Effector CD4-positive, alpha-beta T cell (primary cell): ENCODE results near the gene BAIAP3.

ENCODE experiments used
- DNase-seq: peaks from one replicate; pipeline ENCODE4 v3.0.0-alpha.2; 2020

BAIAP3 gene

GRCh38 chr16:1300664-1301476 lies 32.6 kb upstream of the BAIAP3 start:
- peak; percentile 61 for DNase-seq

- DNase-seq, result no peak
Observed at GRCh38 chr16:1301562-1301961, 31.9 kb upstream of the BAIAP3 start.

- no peak for DNase-seq
Observed at GRCh38 chr16:1305823-1306222, 27.6 kb upstream of the BAIAP3 start.

GRCh38 chr16:1306334-1306733 lies 27.1 kb upstream of the BAIAP3 start:
- no peak for DNase-seq

GRCh38 chr16:1308036-1308976 lies 25.1 kb upstream of the BAIAP3 start:
- no peak for DNase-seq

GRCh38 chr16:1308977-1309885 lies 24.2 kb upstream of the BAIAP3 start, which contains the start of gene UBE2I:
UBE2I (plus strand) TSS chr16:1309636; CDS start chr16:1314031, 4,395 bp downstream.
- peak; percentile 97 for DNase-seq

- peak; percentile 56 for DNase-seq
Observed at GRCh38 chr16:1309888-1310831, 23.3 kb upstream of the BAIAP3 start.

GRCh38 chr16:1310832-1311200 lies 22.6 kb upstream of the BAIAP3 start:
- no peak for DNase-seq

- no peak for DNase-seq
Observed at GRCh38 chr16:1311212-1311737, 22.2 kb upstream of the BAIAP3 start.

GRCh38 chr16:1311738-1312466 lies 21.5 kb upstream of the BAIAP3 start:
- no peak for DNase-seq

- no peak for DNase-seq
Observed at GRCh38 chr16:1312467-1312816, 21.0 kb upstream of the BAIAP3 start.

- no peak for DNase-seq
Observed at GRCh38 chr16:1312903-1313302, 20.5 kb upstream of the BAIAP3 start.

GRCh38 chr16:1313721-1314369 lies 19.6 kb upstream of the BAIAP3 start:
- no peak for DNase-seq

- DNase-seq, result no peak
Observed at GRCh38 chr16:1314399-1315068, 18.9 kb upstream of the BAIAP3 start.

- no peak for DNase-seq
Observed at GRCh38 chr16:1315081-1316032, 18.1 kb upstream of the BAIAP3 start.

GRCh38 chr16:1316033-1316405 lies 17.4 kb upstream of the BAIAP3 start:
- no peak for DNase-seq

GRCh38 chr16:1317479-1318267 lies 15.8 kb upstream of the BAIAP3 start:
- DNase-seq, result no peak

GRCh38 chr16:1318268-1318545 lies 15.2 kb upstream of the BAIAP3 start:
- DNase-seq, result no peak
